ENCODE measurements around the gene TRIM71. TPM values are rescaled to one million over a fixed set of nuclear protein-coding genes. Genes with fewer than 3 reads are reported as not detected.

TRIM71 gene
- total and polyA plus RNA-seq, 8 donors: 2.2 to 8.3 (median 6.9) TPM

GRCh38 chr3:32865383-32865782, 47.6 kb downstream of the TRIM71 start:
- ATAC-seq: peak; percentile 73

GRCh38 chr3:32866533-32866932, 48.7 kb downstream of the TRIM71 start:
- H3K27me3 ChIP-seq: no peaks in the 10 kb centered on the region
- H3K36me3 ChIP-seq: no peaks in the 10 kb centered on the region
- no peak for ATAC-seq
- H3K9me3 ChIP-seq: no peaks in the 10 kb centered on the region
- no peak overlapping the region for H3K27ac ChIP-seq
- no peak overlapping the region for H3K4me3 ChIP-seq
- intact Hi-C loops (cut with DNase I): no loop called here
- DNase-seq: no peak
- H3K4me1 ChIP-seq: no peaks in the 10 kb centered on the region
- TF ChIP-seq CTCF (IDR thresholded peaks at IDR 0.05): no peak

More at GRCh38 chr3:32865383-32865782, 47.6 kb downstream of the TRIM71 start:
- Histone ChIP-seq H3K4me1 (no peaks in the 10 kb centered on the region), H3K27ac (no peak overlapping the region), H3K36me3 (no peaks in the 10 kb centered on the region), H3K27me3 (no peaks in the 10 kb centered on the region), H3K4me3 (no peak overlapping the region), H3K9me3 (no peaks in the 10 kb centered on the region)
- intact Hi-C loops (cut with DNase I): no loop called here
- peak in 2 of 4 donors; percentile 53 to 68 for DNase-seq
- TF ChIP-seq CTCF (IDR thresholded peaks at IDR 0.05): no peak

- TF ChIP-seq CTCF (IDR thresholded peaks at IDR 0.05): no peak
- Histone ChIP-seq H3K4me1 (peaks cover 9 to 10% of the 10 kb centered on the region in 2 donors), H3K4me3 (no peak overlapping the region), H3K9me3 (no peaks in the 10 kb centered on the region), H3K27me3 (no peaks in the 10 kb centered on the region), H3K27ac (no peak overlapping the region), H3K36me3 (no peaks in the 10 kb centered on the region)
- ATAC-seq (no peak), DNase-seq (no peak)
- intact Hi-C loops (cut with DNase I): no loop called here
Measured at GRCh38 chr3:32867954-32868353, 50.2 kb downstream of the TRIM71 start.

GRCh38 chr3:32868719-32869512, 51.1 kb downstream of the TRIM71 start:
- no peak for DNase-seq
- no peak for ATAC-seq
- no peaks in the 10 kb centered on the region for H3K9me3 ChIP-seq
- peaks cover 17% of the 10 kb centered on the region in 2 donors for H3K4me1 ChIP-seq
- TF ChIP-seq CTCF (IDR thresholded peaks at IDR 0.05): no peak
- no peaks in the 10 kb centered on the region for H3K36me3 ChIP-seq
- H3K27ac ChIP-seq: no peak overlapping the region
- intact Hi-C loops (cut with DNase I): no loop called here
- H3K4me3 ChIP-seq: no peak overlapping the region
- H3K27me3 ChIP-seq: no peaks in the 10 kb centered on the region

GRCh38 chr3:32869513-32870047, 51.8 kb downstream of the TRIM71 start:
- Histone ChIP-seq H3K4me1 (peaks cover 19 to 20% of the 10 kb centered on the region in 2 donors), H3K9me3 (no peaks in the 10 kb centered on the region), H3K36me3 (no peaks in the 10 kb centered on the region), H3K27me3 (no peaks in the 10 kb centered on the region), H3K27ac (no peak overlapping the region), H3K4me3 (no peak overlapping the region)
- ATAC-seq (no peak), DNase-seq (no peak)
- no peak for TF ChIP-seq CTCF (IDR thresholded peaks at IDR 0.05)
- intact Hi-C loops (cut with DNase I): no loop called here
